K562 (cell line): ENCODE measurements around the gene ZNF488. TPM values are rescaled to one million over a fixed set of nuclear protein-coding genes. Genes with fewer than 3 reads are reported as not detected.

Source experiments
- CHD4 ChIP-seq: fragments of 200-600 bp; sonication (generic); IDR thresholded peaks from 3 replicates; pipeline ENCODE4 v1.6.1; 2012; ENCODE audit warnings: low read depth, mild to moderate bottlenecking, mixed read lengths, low read length, inconsistent platforms; ENCODE audit not compliant: insufficient read depth, insufficient replicate concordance, poor library complexity, severe bottlenecking
- GTF2F1 ChIP-seq: IDR thresholded peaks from 2 replicates; pipeline ENCODE4 v1.6.1; 2011; ENCODE audit warnings: low read depth, low read length, improper control_type of control experiment
- HDAC1 ChIP-seq, 2 experiments: fragments of 450-650 bp; IDR thresholded peaks; 2 replicates each; pipeline ENCODE4 v1.6.1; 2016 to 2017; ENCODE audit warnings: inconsistent platforms in 1 of 2, mild to moderate bottlenecking in 1 of 2, moderate library complexity in 1 of 2
- NBN ChIP-seq: fragments of 450-650 bp; IDR thresholded peaks from 2 replicates; pipeline ENCODE4 v1.6.1; 2016; ENCODE audit warnings: low read depth, mild to moderate bottlenecking
- POLR2G ChIP-seq: fragments of 200-400 bp; formaldehyde crosslinking; IDR thresholded peaks from 2 replicates; pipeline ENCODE4 v1.6.1; 2017; ENCODE audit warnings: low read depth, mild to moderate bottlenecking, antibody characterized with exemption, low read length, moderate library complexity
- SMARCC2 ChIP-seq: fragments of 450-650 bp; IDR thresholded peaks from 2 replicates; pipeline ENCODE4 v1.6.1; 2017; ENCODE audit warnings: antibody characterized with exemption, moderate library complexity, mild to moderate bottlenecking, low read depth
- SOX6 ChIP-seq: fragments of 450-650 bp; IDR thresholded peaks from 2 replicates; pipeline ENCODE4 v1.6.1; 2014; ENCODE audit warnings: mild to moderate bottlenecking
- SREBF1 ChIP-seq: fragments of 150-350 bp; IDR thresholded peaks from 2 replicates; pipeline ENCODE4 v1.6.1; 2014; ENCODE audit warnings: antibody characterized with exemption, low read depth, low read length, borderline replicate concordance
- TAF7 ChIP-seq: fragments of 450-650 bp; IDR thresholded peaks from 2 replicates; pipeline ENCODE4 v1.6.1; 2016; ENCODE audit warnings: missing genetic modification characterization, missing compliant biosample characterization
- ZNF274 ChIP-seq: IDR thresholded peaks from 2 replicates; pipeline ENCODE4 v1.6.1; 2011; ENCODE audit warnings: low read depth, mild to moderate bottlenecking, low read length, moderate library complexity, borderline replicate concordance
- polyA plus RNA-seq, 8 experiments: library from polyadenylated mRNA; depleted of rRNA in 4 of 8; stranded (reverse) in 5 of 8; unstranded in 3 of 8; fragments of >200 nt; fragmentation: Nextera tagmentation in 2 of 8; fragmentation: Illumina TruSeq in 1 of 8; extraction: Ambion mirVana in 2 of 8; extraction: Trizol in 1 of 8; gene quantifications; 2 replicates each; pipeline versions ENCODE4 v1.2.1 to v1.2.3, GENCODE V29; 2011 to 2014; ENCODE audit warnings: inconsistent platforms in 1 of 8, missing spikeins in 1 of 8
- total RNA-seq, 7 experiments: library from RNA; depleted of rRNA in 6 of 7; stranded (reverse); fragments of >200 nt in 6 of 7; fragmentation: Illumina TruSeq in 2 of 7; extraction: Trizol in 2 of 7; gene quantifications; 2 replicates each; pipeline versions ENCODE4 v1.2.1 to v1.2.3, GENCODE V29; 2011 to 2021; ENCODE audit warnings: low replicate concordance in 1 of 7
- TF ChIP-seq, protein P1 (sequence below): fragments of 250-450 bp; sonication (Bioruptor Pico); IDR thresholded peaks from 2 replicates; pipeline ENCODE4 v1.8.0; 2022; ENCODE audit warnings: moderate library complexity, mild to moderate bottlenecking, inconsistent platforms
- TF ChIP-seq, protein P2 (sequence below): fragments of 250-450 bp; sonication (Bioruptor Pico); IDR thresholded peaks from 2 replicates; pipeline ENCODE4 v1.4.0; 2020; ENCODE audit warnings: mild to moderate bottlenecking, moderate library complexity
- TF ChIP-seq, protein P3 (sequence below): fragments of 200-600 bp; sonication (generic); IDR thresholded peaks from one replicate; pipeline ENCODE4 v1.6.1; 2012; ENCODE audit warnings: mild to moderate bottlenecking, low read depth, low read length, inconsistent platforms

Gene ZNF488
- total and polyA plus RNA-seq, 9 of the 15 experiments (the other 6 are each of a cell fraction or from before 2014, with no cell fraction given) = 0.03 to 0.09 (median 0.05) TPM; not detected in 3

DNA sequence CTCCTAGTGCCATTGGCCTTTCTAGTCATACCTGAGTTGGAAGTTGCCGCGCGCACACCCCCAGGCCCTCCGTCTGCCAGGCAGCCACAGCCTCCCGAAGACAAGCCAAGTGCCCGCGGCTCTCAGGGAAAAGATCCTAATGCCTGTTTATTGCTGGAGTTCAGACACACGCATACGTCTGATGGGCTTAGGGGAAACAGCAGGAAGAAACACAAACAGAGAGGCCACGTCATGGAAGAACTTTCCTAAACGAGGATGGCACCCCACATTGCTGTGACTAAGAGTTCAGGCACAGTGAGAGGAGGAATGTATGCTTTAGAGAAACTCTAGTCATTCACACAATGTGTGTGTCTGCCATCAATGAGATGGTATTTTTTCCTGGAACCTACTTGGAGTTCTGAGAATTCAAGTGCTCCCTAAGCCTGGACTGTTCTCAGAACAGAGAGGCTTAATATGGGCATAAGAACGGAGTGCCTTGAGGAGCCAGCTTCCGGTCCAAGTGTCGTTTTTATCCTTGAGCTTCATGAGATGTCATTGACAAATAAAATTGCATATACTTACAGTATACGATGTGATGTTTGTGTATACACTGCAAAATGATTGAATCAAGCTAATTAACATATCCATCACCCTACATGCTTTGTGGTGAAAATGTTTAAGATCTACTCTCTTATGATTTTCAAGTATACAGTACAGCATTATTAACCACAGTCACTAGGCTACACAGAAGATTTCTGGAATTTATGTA lies 47.5 kb downstream of the ZNF488 start (continued):
- TF ChIP-seq, protein P1, sequence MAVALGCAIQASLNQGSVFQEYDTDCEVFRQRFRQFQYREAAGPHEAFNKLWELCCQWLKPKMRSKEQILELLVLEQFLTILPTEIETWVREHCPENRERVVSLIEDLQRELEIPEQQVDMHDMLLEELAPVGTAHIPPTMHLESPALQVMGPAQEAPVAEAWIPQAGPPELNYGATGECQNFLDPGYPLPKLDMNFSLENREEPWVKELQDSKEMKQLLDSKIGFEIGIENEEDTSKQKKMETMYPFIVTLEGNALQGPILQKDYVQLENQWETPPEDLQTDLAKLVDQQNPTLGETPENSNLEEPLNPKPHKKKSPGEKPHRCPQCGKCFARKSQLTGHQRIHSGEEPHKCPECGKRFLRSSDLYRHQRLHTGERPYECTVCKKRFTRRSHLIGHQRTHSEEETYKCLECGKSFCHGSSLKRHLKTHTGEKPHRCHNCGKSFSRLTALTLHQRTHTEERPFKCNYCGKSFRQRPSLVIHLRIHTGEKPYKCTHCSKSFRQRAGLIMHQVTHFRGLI (CRISPR knock-in tag) = no peak
- TF ChIP-seq NBN (no peak), SMARCC2 (peak; percentile 63; the same call in 1 of the 2 replicates), SREBF1 (no peak), TAF7 (peak; percentile 76), GTF2F1 (no peak), CHD4 (no peak), ZNF274 (no peak), POLR2G (no peak), SOX6 (peak; percentile 68; the same call in 1 of the 2 replicates), HDAC1 (IDR thresholded peaks at IDR 0.05) (0 out of 4 replicates have a peak, but pooled peaks of 1 of the 2 experiments have one; percentile 24)
- TF ChIP-seq, protein P2, sequence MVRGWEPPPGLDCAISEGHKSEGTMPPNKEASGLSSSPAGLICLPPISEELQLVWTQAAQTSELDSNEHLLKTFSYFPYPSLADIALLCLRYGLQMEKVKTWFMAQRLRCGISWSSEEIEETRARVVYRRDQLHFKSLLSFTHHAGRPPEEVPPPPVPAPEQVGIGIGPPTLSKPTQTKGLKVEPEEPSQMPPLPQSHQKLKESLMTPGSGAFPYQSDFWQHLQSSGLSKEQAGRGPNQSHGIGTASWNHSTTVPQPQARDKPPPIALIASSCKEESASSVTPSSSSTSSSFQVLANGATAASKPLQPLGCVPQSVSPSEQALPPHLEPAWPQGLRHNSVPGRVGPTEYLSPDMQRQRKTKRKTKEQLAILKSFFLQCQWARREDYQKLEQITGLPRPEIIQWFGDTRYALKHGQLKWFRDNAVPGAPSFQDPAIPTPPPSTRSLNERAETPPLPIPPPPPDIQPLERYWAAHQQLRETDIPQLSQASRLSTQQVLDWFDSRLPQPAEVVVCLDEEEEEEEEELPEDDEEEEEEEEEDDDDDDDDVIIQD (CRISPR knock-in tag) = no peak
- TF ChIP-seq, protein P3, sequence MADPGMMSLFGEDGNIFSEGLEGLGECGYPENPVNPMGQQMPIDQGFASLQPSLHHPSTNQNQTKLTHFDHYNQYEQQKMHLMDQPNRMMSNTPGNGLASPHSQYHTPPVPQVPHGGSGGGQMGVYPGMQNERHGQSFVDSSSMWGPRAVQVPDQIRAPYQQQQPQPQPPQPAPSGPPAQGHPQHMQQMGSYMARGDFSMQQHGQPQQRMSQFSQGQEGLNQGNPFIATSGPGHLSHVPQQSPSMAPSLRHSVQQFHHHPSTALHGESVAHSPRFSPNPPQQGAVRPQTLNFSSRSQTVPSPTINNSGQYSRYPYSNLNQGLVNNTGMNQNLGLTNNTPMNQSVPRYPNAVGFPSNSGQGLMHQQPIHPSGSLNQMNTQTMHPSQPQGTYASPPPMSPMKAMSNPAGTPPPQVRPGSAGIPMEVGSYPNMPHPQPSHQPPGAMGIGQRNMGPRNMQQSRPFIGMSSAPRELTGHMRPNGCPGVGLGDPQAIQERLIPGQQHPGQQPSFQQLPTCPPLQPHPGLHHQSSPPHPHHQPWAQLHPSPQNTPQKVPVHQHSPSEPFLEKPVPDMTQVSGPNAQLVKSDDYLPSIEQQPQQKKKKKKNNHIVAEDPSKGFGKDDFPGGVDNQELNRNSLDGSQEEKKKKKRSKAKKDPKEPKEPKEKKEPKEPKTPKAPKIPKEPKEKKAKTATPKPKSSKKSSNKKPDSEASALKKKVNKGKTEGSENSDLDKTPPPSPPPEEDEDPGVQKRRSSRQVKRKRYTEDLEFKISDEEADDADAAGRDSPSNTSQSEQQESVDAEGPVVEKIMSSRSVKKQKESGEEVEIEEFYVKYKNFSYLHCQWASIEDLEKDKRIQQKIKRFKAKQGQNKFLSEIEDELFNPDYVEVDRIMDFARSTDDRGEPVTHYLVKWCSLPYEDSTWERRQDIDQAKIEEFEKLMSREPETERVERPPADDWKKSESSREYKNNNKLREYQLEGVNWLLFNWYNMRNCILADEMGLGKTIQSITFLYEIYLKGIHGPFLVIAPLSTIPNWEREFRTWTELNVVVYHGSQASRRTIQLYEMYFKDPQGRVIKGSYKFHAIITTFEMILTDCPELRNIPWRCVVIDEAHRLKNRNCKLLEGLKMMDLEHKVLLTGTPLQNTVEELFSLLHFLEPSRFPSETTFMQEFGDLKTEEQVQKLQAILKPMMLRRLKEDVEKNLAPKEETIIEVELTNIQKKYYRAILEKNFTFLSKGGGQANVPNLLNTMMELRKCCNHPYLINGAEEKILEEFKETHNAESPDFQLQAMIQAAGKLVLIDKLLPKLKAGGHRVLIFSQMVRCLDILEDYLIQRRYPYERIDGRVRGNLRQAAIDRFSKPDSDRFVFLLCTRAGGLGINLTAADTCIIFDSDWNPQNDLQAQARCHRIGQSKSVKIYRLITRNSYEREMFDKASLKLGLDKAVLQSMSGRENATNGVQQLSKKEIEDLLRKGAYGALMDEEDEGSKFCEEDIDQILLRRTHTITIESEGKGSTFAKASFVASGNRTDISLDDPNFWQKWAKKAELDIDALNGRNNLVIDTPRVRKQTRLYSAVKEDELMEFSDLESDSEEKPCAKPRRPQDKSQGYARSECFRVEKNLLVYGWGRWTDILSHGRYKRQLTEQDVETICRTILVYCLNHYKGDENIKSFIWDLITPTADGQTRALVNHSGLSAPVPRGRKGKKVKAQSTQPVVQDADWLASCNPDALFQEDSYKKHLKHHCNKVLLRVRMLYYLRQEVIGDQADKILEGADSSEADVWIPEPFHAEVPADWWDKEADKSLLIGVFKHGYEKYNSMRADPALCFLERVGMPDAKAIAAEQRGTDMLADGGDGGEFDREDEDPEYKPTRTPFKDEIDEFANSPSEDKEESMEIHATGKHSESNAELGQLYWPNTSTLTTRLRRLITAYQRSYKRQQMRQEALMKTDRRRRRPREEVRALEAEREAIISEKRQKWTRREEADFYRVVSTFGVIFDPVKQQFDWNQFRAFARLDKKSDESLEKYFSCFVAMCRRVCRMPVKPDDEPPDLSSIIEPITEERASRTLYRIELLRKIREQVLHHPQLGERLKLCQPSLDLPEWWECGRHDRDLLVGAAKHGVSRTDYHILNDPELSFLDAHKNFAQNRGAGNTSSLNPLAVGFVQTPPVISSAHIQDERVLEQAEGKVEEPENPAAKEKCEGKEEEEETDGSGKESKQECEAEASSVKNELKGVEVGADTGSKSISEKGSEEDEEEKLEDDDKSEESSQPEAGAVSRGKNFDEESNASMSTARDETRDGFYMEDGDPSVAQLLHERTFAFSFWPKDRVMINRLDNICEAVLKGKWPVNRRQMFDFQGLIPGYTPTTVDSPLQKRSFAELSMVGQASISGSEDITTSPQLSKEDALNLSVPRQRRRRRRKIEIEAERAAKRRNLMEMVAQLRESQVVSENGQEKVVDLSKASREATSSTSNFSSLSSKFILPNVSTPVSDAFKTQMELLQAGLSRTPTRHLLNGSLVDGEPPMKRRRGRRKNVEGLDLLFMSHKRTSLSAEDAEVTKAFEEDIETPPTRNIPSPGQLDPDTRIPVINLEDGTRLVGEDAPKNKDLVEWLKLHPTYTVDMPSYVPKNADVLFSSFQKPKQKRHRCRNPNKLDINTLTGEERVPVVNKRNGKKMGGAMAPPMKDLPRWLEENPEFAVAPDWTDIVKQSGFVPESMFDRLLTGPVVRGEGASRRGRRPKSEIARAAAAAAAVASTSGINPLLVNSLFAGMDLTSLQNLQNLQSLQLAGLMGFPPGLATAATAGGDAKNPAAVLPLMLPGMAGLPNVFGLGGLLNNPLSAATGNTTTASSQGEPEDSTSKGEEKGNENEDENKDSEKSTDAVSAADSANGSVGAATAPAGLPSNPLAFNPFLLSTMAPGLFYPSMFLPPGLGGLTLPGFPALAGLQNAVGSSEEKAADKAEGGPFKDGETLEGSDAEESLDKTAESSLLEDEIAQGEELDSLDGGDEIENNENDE = no peak
